ENCODE results near the gene METTL6.
"Not testable (repeated sequence)": the region's sequence is repeated elsewhere in the genome, so short reads cannot be mapped to it uniquely, and the experiment has no call there.

The METTL6 gene

GRCh38 chr3:15372918-15373317 is 54.4 kb downstream of the METTL6 start:
- Histone ChIP-seq H2BK12ac (ENCODE audit: low read length) (no peak overlapping the region), H3K4ac (ENCODE audit: low read depth, low read length) (no peak overlapping the region), H3K9me3 (ENCODE audit: insufficient read depth, low read depth, low read length) (no peaks in the 10 kb centered on the region), H3K4me1 (ENCODE audit: control insufficient read depth in 1 of 2, insufficient read depth in 2 of 2, low read length in 2 of 2) (peaks cover 2 to 4% of the 10 kb centered on the region in 2 experiments), H4K91ac (ENCODE audit: low read depth, low read length) (no peak overlapping the region), H3K36me3 (ENCODE audit: control insufficient read depth in 1 of 2, insufficient read depth in 2 of 2, low read length in 2 of 2) (no peaks in the 10 kb centered on the region), H3K27ac (ENCODE audit: low read depth, low read length) (no peak overlapping the region), H2BK120ac (ENCODE audit: insufficient read depth, low read length, poor library complexity) (no peak overlapping the region), H3K27me3 (ENCODE audit: insufficient read depth, low read length) (no peaks in the 10 kb centered on the region), H3K18ac (ENCODE audit: low read length) (no peak overlapping the region), H2BK5ac (ENCODE audit: low read depth, low read length, poor library complexity) (no peak overlapping the region), H3K14ac (ENCODE audit: low read length) (no peak overlapping the region), H4K12ac (ENCODE audit: low read depth, low read length) (no peak overlapping the region), H3K23ac (ENCODE audit: low read length) (no peak overlapping the region), H4K8ac (ENCODE audit: low read depth, low read length) (no peak overlapping the region), H3K79me2 (ENCODE audit: control insufficient read depth, insufficient read depth, low read length, poor library complexity) (no peaks in the 10 kb centered on the region), H3K4me3 (ENCODE audit: low read depth, low read length) (no peak overlapping the region), H3K4me2 (ENCODE audit: low read length) (no peak overlapping the region), H2AK5ac (ENCODE audit: low read length) (no peak overlapping the region), H3K9ac (ENCODE audit: low read length) (no peak overlapping the region), H2AFZ (ENCODE audit: insufficient read depth, low read length, poor library complexity) (no peak overlapping the region), H3K79me1 (ENCODE audit: low read length) (peaks cover 2% of the 10 kb centered on the region)
- DNase-seq = no peak
- WGBS (ENCODE audit: extremely low coverage, insufficient coverage, insufficient read length) = no CpG with 5 or more reads among the region's 4 CpGs

DNA sequence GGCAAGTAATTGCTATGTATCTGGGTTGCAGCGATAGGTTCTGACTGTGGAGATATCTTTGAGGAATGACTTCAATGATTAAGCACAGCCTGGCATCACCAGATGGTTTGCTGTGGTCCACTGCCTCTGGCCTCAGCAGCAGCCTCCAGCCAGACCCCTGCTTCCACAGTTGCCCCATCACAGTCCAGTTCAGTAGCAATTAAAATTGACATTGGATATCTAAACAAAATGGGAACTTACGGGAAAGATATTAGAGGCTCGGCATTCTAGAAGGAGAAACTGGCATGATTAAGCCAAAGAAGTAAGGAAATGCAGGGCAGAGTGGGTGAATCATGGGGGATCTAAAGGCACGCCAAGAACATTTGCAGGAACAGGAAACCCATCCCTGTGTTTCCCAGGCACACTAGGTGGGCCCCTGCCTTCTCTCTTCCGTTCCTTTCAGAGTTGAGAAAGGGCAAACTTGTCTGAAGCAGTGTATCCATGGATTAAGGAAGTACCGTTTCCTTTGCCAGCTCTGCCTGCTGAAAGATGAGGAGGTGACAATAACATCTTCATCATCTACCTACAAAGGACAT is 58.7 kb downstream of the METTL6 start:
- H2AFZ ChIP-seq (ENCODE audit: insufficient read depth, low read length, poor library complexity) = no peak overlapping the region
- H3K27me3 ChIP-seq (ENCODE audit: insufficient read depth, low read length) = no peaks in the 10 kb centered on the region
- no peak overlapping the region for H3K4me3 ChIP-seq (ENCODE audit: low read depth, low read length)
- DNase-seq = no peak
- H2AK5ac ChIP-seq (ENCODE audit: low read length) = no peak overlapping the region
- H3K36me3 ChIP-seq (ENCODE audit: control insufficient read depth in 1 of 2, insufficient read depth in 2 of 2, low read length in 2 of 2) = no peaks in the 10 kb centered on the region
- H3K14ac ChIP-seq (ENCODE audit: low read length) = no peak overlapping the region
- peak overlapping the region; percentile 69 for H2BK12ac ChIP-seq (ENCODE audit: low read length)
- no peak overlapping the region for H2BK120ac ChIP-seq (ENCODE audit: insufficient read depth, low read length, poor library complexity)
- no peak overlapping the region for H3K4me2 ChIP-seq (ENCODE audit: low read length)
- H3K4ac ChIP-seq (ENCODE audit: low read depth, low read length) = no peak overlapping the region
- peaks cover 2% of the 10 kb centered on the region for H3K9me3 ChIP-seq (ENCODE audit: insufficient read depth, low read depth, low read length)
- no CpG with 5 or more reads among the region's 6 CpGs for WGBS (ENCODE audit: extremely low coverage, insufficient coverage, insufficient read length)
- H3K23ac ChIP-seq (ENCODE audit: low read length) = no peak overlapping the region
- H3K79me1 ChIP-seq (ENCODE audit: low read length) = peaks cover 29% of the 10 kb centered on the region
- H4K8ac ChIP-seq (ENCODE audit: low read depth, low read length) = no peak overlapping the region
- no peak overlapping the region for H4K91ac ChIP-seq (ENCODE audit: low read depth, low read length)
- H3K9ac ChIP-seq (ENCODE audit: low read length) = no peak overlapping the region
- no peak overlapping the region for H4K12ac ChIP-seq (ENCODE audit: low read depth, low read length)
- no peak overlapping the region for H3K27ac ChIP-seq (ENCODE audit: low read depth, low read length)
- no peak overlapping the region for H2BK5ac ChIP-seq (ENCODE audit: low read depth, low read length, poor library complexity)
- peaks cover 11 to 21% of the 10 kb centered on the region in 2 experiments for H3K4me1 ChIP-seq (ENCODE audit: control insufficient read depth in 1 of 2, insufficient read depth in 2 of 2, low read length in 2 of 2)
- H3K79me2 ChIP-seq (ENCODE audit: control insufficient read depth, insufficient read depth, low read length, poor library complexity) = no peaks in the 10 kb centered on the region
- H3K18ac ChIP-seq (ENCODE audit: low read length) = no peak overlapping the region

DNA sequence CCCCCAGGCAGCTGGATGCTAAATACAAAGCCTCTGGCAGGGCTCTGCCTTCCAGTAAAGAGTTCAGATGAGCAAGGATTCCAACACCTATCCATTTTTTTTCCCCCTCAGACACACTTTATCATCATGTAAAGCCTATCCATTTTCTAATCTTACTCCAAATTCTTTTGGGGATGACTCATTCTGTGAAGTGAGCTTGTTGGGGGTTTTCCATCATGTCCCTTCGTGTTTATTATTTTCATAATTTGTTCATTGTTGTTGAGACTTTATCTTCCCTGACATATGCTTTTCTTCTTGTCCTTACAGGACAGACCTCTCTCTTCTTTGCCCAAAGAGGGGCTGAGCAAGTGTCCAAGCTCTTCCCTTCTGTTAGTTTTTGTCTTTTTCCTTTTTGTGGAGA is 60.3 kb downstream of the METTL6 start:
- no peak overlapping the region for H4K12ac ChIP-seq (ENCODE audit: low read depth, low read length)
- no peaks in the 10 kb centered on the region for H3K27me3 ChIP-seq (ENCODE audit: insufficient read depth, low read length)
- H3K27ac ChIP-seq (ENCODE audit: low read depth, low read length) = peak overlapping the region; percentile 5
- peaks cover 2% of the 10 kb centered on the region for H3K9me3 ChIP-seq (ENCODE audit: insufficient read depth, low read depth, low read length)
- H2BK120ac ChIP-seq (ENCODE audit: insufficient read depth, low read length, poor library complexity) = peak overlapping the region; percentile 61
- H4K8ac ChIP-seq (ENCODE audit: low read depth, low read length) = no peak overlapping the region
- peaks cover 16 to 26% of the 10 kb centered on the region in 2 experiments for H3K4me1 ChIP-seq (ENCODE audit: control insufficient read depth in 1 of 2, insufficient read depth in 2 of 2, low read length in 2 of 2)
- no peak overlapping the region for H3K4me2 ChIP-seq (ENCODE audit: low read length)
- H2BK12ac ChIP-seq (ENCODE audit: low read length) = peak overlapping the region; percentile 46
- H2BK5ac ChIP-seq (ENCODE audit: low read depth, low read length, poor library complexity) = peak overlapping the region; percentile 16
- H3K4me3 ChIP-seq (ENCODE audit: low read depth, low read length) = no peak overlapping the region
- H3K18ac ChIP-seq (ENCODE audit: low read length) = no peak overlapping the region
- H3K4ac ChIP-seq (ENCODE audit: low read depth, low read length) = peak overlapping the region; percentile 19
- peak overlapping the region; percentile 79 for H4K91ac ChIP-seq (ENCODE audit: low read depth, low read length)
- H3K23ac ChIP-seq (ENCODE audit: low read length) = no peak overlapping the region
- no peaks in the 10 kb centered on the region for H3K79me2 ChIP-seq (ENCODE audit: control insufficient read depth, insufficient read depth, low read length, poor library complexity)
- no CpG with 5 or more reads among the region's 1 CpG for WGBS (ENCODE audit: extremely low coverage, insufficient coverage, insufficient read length)
- no peak overlapping the region for H2AFZ ChIP-seq (ENCODE audit: insufficient read depth, low read length, poor library complexity)
- peak overlapping the region; percentile 59 for H2AK5ac ChIP-seq (ENCODE audit: low read length)
- no peak overlapping the region for H3K9ac ChIP-seq (ENCODE audit: low read length)
- H3K36me3 ChIP-seq (ENCODE audit: control insufficient read depth in 1 of 2, insufficient read depth in 2 of 2, low read length in 2 of 2) = no peaks in the 10 kb centered on the region
- H3K14ac ChIP-seq (ENCODE audit: low read length) = peak overlapping the region; percentile 14
- no peak for DNase-seq
- H3K79me1 ChIP-seq (ENCODE audit: low read length) = peaks cover 40% of the 10 kb centered on the region

DNA sequence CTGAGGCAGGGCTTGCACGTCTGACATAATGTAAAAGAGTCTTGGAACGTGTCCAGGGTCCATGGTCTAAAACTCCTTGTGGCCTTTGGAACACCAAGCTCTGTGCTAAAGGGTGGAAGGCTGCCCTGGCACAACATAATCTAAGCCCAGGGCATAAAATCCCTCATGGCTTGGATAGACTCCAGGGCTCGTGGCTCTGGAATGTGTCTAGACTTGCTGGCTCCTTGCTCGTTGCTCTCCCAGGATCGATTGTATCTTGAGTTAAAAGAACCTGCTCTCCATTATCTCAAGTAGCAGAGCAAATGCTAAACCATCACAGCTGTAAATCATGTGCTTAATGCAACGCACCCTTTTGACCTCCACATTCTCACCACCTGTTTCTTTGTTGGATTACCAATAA is 63.3 kb downstream of the METTL6 start:
- not testable (repeated sequence) for H3K36me3 ChIP-seq (ENCODE audit: control insufficient read depth in 1 of 2, insufficient read depth in 2 of 2, low read length in 2 of 2); H3K27me3 ChIP-seq (ENCODE audit: insufficient read depth, low read length); H3K23ac ChIP-seq (ENCODE audit: low read length); H2AK5ac ChIP-seq (ENCODE audit: low read length); H3K18ac ChIP-seq (ENCODE audit: low read length); H3K4me3 ChIP-seq (ENCODE audit: low read depth, low read length); H4K12ac ChIP-seq (ENCODE audit: low read depth, low read length); H3K9ac ChIP-seq (ENCODE audit: low read length); H3K79me2 ChIP-seq (ENCODE audit: control insufficient read depth, insufficient read depth, low read length, poor library complexity); H3K4me2 ChIP-seq (ENCODE audit: low read length); H3K4ac ChIP-seq (ENCODE audit: low read depth, low read length); H2AFZ ChIP-seq (ENCODE audit: insufficient read depth, low read length, poor library complexity); H3K9me3 ChIP-seq (ENCODE audit: insufficient read depth, low read depth, low read length)
- Histone ChIP-seq H4K91ac (ENCODE audit: low read depth, low read length) (peak overlapping the region; percentile 40), H3K27ac (ENCODE audit: low read depth, low read length) (peak overlapping the region; percentile 90), H2BK120ac (ENCODE audit: insufficient read depth, low read length, poor library complexity) (peak overlapping the region; percentile 28), H3K14ac (ENCODE audit: low read length) (peak overlapping the region; percentile 22), H2BK12ac (ENCODE audit: low read length) (peak overlapping the region; percentile 13), H4K8ac (ENCODE audit: low read depth, low read length) (peak overlapping the region; percentile 36), H3K79me1 (ENCODE audit: low read length) (peaks cover 47% of the 10 kb centered on the region), H2BK5ac (ENCODE audit: low read depth, low read length, poor library complexity) (peak overlapping the region; percentile 74), H3K4me1 (ENCODE audit: control insufficient read depth in 1 of 2, insufficient read depth in 2 of 2, low read length in 2 of 2) (peaks cover 21 to 33% of the 10 kb centered on the region in 2 experiments)
- no CpG with 5 or more reads among the region's 6 CpGs for WGBS (ENCODE audit: extremely low coverage, insufficient coverage, insufficient read length)
- DNase-seq = peak; percentile 57 to 69

All from trophoblast cell (in vitro differentiated cells and primary cell).